Stimulated activated CD8-positive, alpha-beta memory T cell treated with anti-CD3 and anti-CD28 coated beads, Interleukin-12 subunit alpha, Interleukin-12 subunit beta, amount 100 ng/mL, for 24 hours (primary cell): ENCODE data around the gene ELMOD1.

Experiments
- DNase-seq: peaks from one replicate; pipeline ENCODE4 v3.0.0-alpha.2; 2020; ENCODE audit errors: extremely low read depth

Gene ELMOD1

DNA sequence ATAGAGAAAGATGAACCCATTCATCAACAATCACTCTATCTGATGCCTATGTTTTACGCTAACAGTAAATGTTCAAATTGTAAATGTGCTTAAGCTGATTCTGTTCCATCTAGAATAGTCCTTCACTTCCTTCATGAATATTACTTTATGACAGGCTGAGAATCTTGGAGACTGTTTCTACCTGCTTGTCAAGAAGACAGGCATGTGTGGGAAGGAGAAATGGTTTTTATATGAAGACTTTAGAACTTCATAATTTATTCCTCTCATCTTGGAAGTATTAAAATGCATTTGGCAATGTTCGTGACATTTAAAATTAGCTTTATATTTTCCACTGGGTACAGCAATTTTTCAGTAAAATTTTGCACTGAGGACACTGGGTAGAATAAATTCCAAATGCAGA is 41.0 kb downstream of the ELMOD1 start:
- no peak for DNase-seq

DNA sequence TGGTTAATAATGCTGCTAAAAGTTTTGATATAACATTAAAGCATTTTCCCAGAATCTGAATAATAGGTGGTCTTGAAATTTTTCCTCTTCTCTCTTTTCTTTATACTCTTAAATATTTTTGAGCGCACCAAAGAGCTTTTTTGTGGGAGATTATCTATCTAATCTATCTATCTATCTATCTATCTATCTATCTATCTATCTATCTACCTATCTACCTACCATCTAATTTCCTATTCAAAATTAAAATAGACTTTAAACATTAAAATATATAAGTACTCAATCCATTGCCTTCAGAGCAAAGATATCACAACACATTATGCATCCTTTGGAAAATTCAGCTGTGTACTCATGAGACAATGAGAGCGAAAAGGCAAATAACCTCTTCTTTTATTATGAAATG is 55.8 kb downstream of the ELMOD1 start:
- DNase-seq, result no peak

DNA sequence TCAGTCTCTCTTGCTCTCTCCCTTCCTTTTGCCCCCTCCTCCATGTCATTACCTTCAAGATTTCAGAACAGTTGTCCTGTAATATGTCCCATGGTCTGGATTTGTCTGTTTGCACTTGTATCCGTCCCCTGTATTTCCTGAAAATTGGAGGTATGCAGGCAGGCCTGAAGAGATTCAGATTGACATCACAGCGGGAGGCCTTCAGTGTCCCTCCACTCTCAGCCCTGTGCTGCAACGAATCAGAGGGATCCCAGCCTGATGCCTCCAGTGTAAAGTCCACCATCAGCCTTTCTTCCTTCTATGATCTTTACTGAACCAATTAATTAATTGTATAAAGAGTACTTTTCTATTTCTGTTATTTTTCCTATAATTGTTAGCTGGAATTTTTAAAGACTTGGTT is 57.3 kb downstream of the ELMOD1 start:
- no peak for DNase-seq

DNA sequence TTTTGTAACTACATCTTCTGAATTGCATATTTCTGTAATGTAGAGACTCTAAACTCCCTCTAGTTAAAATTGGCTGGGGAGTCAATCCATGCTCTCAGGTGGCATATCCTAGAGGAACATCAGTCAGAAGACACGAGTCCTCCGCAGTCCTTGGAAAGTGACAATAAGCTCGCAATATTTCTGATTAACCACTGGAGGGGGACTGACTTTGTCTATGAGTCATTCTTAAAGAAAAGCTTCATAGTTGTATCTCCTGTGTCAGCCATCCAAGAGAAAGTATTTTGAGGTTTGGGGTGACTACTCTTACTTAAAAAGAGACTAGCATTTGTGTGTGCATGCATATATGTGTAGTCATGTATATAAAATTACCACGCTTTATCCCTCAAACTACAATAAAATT is 60.7 kb downstream of the ELMOD1 start:
- no peak for DNase-seq

DNA sequence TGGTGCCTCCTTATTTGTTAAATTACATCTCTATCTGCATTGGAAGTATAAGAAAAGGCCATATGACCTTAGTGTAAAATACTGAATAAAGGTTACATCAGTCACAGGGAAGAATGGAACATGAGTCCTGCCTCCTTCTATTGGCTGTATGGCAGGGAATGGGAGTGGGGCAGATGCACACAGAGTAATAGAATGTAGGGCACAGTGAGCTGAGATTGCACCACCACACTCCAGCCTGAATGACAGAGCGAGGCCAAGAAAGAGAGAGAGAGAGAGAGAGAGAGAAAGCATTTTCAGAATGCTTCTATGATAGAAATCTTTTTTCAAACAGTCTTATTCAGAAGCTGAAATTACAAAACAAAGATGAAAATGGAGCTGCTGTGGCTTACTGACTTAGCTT is 62.1 kb downstream of the ELMOD1 start:
- DNase-seq, result no peak

DNA sequence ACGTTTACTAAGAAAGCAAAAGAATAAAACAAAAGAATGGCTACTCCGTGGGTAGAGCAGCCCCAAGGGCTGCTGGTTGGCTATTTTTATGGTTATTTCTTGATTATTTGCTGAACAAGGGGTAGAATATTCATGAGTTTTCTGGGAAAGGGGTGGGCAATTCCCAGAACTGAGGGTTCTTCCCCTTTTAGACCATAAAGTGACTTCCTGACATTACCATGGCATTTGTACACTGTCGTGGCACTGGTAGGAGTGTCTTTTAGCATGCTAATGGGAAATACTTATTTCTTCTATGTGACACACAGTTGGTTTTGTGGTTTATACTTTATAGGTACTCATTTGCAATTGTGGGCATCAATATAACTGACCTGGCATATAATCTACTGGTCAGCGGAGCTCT is 64.7 kb downstream of the ELMOD1 start:
- DNase-seq, result no peak

DNA sequence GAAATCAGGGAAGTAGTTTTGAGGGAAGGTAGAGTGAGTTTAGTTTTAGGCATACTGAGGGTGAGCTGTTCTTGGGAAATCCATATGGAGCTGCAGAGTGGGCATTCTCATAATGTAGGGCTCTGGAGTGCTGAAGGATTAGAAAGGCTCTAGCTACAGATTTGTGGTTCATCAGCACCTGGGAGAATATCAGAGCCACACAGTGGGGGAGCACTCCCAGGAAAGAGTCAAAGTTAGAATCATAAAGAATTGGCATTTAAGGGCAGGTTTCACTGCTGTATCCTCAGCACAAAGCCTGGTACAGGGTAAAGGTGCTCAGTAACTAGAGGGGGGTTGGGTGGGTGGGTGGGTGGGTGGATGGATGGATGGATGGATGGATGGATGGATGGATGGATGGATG is 68.4 kb downstream of the ELMOD1 start:
- DNase-seq, result no peak

DNA sequence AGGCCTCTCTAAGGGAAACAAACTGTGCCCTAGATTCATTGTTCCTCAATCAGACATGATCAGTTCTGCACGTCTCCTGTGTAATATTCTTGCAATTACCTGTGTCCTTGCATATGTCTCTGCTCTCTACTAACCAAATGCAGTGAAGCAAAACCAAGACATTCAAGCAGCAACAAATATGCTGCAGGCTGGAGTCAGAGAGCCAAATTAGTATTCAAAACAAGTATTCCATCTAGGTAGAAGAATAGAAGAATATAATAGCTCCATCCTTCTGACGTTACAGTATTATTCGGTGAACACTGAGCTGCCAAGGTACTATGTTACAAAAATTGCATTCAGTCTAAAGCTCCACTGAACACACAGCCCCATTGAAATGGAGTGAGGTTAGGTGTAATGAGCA is 69.1 kb downstream of the ELMOD1 start:
- no peak for DNase-seq

DNA sequence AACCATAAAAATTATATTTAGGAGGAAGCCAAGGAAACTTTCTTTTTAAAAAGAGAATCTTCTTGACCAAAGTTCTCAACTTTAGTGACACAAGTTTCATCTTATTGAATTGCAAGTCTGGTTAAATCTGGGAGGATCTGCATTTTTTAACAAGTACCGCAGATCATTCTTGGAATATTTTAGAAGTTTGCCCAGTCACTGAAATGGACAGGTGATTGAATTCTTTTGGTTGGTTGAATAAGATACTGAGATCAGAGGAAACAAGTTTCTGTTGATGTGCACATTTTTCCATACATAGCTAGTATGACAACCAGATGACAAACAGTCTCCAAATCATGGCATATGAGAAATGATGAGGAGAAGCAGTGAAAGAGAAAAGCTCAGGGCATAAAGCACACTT is 70.7 kb downstream of the ELMOD1 start:
- DNase-seq, result no peak

DNA sequence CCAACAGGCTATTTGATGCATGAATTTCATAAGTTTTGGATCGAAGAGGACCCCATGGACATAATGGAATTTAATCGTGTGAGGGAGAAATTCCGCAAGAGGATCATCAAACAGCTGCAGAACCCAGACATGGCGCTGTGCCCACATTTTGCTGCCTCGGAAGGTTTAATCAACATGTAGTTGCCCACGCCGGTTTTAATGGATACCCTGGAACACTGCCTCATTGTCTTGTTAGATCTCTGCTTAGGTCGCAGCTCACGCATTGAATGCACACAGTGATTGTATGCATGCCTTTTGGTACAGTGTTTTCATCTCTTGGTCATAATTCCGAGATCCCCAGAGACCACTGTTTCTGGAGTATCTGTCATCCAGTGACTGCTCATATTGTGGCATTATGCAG is 74.1 kb downstream of the ELMOD1 start:
- DNase-seq, result no peak

DNA sequence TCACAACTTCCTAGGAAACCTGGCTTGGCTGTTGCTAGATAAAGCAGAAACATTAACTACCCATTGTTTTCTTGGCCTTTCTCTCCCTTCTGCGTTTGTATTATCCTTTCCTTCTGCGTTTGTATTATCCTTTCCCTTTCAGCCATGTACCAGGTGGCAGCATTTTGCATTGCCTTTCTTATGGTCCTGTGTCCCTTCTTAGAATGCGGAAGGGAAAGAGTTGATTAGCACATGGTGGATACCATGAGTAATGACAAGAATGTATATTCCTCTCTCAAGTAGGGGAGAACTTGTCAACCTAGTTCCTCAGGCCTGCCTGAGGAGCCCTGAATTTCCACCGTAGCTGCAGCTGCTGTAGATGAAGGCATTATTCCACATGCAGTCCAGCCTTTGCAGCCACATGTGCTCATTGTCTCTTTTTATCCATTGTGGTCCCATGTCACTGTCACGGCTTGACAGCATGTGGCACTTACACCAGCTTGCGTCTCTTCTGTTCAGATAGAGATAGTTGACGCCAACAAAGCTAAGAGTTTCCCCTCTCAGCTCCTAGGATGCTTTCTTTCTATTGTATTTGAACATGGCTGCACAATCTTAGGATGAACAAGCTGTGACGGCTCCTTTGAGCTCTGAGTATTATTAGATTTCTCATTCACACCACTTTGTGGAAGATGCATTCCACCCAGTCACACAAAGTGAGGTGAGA is 76.1 kb downstream of the ELMOD1 start:
- DNase-seq, result no peak

DNA sequence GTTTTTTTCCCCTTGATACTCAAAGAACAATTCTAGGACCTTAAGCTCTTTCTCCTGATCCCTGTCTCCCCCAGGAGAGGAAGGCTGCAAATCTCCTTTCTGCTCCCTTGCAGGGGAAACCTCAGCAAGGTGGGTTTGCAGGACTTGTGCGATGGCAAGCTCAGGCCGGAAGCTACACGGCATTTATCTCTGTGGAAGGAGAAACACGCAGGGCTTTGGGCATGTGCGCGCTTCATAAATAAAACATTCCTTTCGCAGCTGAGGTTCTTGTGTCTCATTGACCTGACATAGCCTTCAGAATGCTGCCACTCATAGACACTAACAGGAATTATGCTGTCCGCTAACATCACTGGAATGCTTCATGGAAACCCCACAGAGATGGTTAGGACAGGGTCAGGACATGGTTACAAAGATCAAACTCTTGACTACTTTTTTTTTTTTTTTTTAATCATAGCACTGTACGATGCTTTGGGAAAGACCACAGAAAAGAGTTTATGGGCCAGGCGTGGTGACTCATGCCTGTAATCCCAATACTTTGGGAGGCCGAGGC is 78.3 kb downstream of the ELMOD1 start:
- DNase-seq, result no peak

DNA sequence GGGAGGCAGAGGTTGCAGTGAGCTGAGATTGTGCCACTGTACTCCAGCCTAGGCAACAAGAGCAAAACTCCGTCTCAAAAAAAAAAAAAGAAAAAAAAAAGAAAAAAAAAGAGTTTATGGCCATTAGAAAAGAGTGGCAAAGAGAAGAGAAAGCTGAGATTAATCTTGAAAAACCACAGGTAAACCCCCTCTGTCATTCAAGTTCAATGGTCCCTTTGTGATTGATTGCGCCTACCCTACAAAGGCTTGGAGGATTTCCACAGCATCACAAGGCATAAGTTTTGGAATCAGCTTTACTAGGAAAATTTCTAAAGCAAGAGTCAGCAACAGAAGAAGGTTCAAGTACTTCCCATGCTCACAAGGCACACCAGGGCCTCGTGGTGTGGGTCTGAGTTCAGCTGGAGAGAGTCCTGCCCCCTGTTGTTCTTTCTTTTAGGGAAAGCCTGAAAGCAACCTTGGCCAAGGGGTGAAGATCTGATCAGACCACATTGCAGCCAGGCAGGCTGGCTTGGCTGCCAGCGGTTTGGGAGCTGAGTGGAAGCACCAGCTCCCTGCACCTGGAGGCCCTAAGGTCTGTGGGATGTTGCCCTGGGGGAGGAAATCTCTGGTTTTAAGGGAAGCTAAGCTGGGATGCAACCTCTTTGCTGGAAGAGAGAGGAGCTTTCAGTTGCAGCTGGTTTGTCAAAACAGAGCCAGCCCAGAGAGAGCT is 79.1 kb downstream of the ELMOD1 start:
- no peak for DNase-seq

DNA sequence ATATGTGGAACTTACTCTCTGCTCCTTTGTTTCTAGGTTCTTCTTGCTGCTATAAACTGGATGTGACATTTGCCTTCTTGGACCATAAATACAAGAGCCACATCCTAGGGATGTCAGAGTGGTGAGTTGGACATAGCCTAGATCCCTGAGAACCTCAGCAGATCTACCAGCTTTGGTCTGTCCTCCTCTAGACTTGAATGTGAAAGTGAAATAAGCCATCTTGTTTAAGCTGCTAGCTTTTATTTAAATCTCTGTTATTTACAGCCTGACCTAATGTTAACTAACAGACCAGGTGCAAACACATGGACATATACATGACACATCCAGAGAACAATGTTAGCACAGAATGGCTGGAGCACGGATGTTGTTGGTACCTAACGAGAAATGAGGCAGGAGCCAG is 85.0 kb downstream of the ELMOD1 start:
- DNase-seq, result no peak

DNA sequence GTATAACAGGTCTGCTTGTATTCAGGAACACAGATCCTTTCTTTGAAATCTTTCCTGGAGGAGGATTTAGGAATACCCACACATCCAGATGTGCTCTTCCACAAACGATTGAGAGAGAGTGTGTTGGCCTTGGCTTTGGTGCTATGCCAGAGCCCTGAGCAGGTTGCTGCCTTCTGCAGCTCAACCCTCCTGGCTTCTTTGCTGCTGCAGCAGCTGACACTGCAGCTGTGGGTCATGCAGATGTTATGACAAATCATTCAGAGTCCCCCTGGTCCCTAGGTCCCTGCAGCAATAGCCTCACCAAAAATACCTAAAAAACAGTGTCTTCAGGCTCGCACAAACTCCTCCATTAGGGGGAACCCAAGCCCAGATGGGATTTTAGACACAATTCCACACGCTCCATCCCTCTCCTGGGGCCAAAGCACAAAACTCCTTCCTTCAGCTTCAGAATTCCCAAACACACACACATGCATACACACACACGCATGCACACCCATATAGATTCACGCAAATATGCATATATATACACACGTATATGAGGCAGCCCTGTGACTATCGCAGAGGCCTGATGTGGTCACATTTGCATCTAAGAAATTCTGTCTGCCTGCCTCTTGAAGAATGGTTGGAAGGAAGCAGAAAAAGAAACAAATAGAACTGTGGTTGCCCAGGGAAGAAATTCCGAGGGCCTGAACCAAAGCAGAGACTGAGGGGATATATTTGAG is 85.5 kb downstream of the ELMOD1 start:
- DNase-seq, result no peak

DNA sequence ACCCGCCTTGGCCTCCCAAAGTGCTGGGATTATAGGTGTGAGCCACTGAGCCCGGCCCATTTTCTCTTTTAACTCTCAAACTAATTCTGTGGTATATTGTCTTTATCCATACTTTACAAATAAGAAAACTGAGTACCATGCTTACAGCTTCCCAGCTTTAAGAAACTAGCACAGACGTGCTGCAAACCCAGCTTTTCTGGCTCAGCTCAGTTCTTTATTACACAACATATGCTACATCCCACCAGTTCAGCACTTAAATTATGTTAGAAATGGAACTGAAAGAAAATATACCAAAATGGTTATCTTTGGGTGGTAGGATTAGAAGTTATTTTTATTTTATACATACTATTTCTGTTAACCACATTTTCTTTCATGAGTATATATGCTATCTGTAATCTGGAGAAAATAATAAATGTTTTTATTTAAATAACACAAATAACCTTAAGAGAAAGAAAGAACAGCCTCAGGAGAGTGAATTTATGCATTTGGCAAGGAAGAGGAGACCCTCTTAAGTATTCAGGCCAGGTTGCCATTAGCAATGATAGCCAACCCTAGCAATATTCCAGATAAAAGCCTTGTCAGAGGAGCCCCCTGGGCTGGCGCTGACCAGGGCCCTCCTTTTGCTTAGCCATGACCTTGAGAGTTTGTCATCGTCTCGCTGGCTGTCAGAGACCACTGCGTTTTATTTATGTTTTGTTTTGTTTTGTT is 87.1 kb downstream of the ELMOD1 start:
- no peak for DNase-seq

DNA sequence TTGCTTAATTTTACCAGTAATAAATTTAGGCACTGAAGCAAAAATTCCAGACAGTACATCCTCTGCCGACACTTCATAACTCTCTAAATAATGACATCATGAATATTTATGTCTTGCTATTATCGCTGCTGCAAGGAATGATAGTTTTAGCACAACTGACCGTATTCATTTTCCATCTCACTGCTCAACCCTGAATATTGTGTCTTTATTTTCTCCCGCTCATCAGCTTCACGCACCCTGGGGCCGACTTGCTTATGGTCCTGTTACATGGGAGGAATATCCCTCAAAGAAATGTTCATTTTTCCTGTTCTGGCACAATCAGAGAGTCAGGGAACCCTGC is 87.7 kb downstream of the ELMOD1 start:
- no peak for DNase-seq

DNA sequence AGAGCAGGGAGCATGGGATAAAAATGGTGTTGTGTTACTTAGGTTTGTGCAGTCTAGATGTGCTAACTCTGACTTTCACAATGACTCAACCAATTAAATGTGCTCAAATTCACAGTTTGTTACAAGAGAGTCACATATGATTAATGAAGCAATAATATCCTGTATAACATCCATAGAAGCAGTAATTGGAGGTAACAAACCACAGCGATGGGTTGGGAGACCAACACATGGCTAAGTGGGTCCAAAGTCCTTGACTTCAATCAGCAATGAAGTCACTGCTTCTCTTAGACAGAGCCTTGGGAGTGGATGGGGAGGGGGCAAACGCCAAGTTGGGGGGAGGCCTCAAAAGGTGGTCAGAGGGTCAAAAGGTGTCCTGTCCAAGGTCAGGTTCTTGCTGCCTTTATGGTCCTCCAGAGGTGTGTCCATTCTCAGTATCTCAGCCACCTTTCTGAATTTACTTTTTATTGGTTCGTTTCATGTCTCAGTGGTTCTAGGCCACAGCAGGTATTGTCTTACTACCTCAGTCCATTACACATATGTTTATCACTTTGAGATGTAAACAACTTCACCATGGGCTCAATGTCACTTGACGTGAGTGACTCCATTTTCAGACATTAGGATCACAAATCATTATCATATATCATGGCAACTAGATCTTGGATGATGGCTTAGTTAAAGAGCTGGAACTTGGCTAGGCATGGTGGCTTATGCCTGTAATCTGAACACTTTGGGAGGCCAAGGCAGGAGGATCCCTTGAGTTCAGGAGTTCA is 88.5 kb downstream of the ELMOD1 start:
- no peak for DNase-seq

DNA sequence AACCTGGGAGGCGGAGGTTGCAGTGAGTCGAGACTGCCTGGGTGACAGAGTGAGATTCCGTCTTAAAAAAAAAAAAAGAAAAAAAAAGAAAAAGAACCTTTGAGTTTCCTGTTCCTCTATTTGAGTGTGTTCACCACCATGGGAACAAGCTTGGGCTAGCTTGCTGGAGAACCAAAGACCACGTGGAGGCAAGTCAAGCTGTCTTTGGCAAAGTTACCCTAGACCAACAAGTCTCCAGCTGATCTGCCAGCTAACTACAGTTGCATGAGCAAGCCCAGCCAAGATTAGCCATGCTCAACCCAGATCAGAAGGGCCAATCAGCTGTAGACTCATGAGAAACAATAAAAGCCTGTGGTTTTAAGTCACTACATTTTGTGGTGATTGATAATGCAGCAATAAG is 91.2 kb downstream of the ELMOD1 start:
- DNase-seq, result no peak

DNA sequence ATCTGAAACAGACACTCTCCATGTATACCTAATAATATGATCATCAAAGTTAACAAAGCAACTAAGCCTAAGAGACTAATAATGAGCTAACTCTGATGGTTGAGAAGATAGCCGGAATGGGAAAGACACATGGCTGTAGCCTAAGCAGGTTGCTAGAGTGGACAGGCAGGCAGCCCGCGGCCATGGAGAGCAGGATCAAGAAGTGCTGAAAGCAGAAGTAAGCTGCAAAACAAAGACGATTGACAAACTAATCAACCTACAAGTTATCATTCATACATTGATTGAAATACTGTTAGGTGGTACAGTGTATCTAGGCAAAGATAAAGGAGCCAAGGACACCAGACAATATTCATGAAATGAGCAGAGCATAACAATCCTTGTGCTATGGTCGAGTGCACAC is 91.6 kb downstream of the ELMOD1 start:
- DNase-seq, result no peak

DNA sequence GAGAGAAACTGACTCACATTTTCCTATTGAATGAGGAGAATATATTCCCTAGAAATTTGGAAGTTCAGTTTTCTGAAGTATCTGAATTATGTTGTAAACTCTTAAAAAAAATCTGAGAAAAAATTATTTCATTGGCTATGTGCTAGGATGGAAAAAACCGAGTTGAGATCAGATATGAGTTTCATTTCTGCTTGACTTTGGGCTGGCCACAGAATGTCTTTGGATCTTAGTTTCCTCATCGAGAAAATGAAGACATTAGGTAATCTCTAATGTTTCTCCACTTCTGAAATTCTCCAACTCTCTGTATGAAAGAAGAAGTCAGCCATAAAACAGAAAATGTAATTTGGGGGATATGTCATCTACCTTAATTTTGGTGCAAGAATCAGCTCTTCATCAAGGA is 92.1 kb downstream of the ELMOD1 start:
- DNase-seq, result no peak

DNA sequence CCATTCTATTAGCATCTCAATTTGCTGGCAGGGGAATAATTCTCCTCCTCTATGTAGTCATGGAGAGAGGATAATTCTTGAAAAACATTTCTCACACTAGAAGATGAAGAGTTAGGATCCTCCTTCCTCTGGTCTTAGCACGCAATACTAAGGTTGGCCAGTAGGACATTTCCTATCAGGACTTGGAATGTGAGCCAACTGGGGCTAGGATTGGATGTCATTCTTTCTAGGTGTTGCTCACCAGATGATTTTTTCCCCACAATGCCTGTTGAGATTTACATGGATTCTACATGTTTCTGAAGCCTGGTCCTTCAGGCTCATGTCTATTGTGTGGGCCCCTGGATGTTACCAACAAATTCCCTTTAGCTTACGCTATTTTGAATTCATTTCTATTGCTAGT is 92.9 kb downstream of the ELMOD1 start:
- DNase-seq, result no peak
